Muscle layer of colon (tissue), 2 donors: ENCODE measurements around the gene GALNT9.
"Not testable (repeated sequence)": the region's sequence is repeated elsewhere in the genome, so short reads cannot be mapped to it uniquely, and the experiment has no call there.

ENCODE experiments used
- H3K27ac ChIP-seq: one replicate; pipeline ENCODE4 v1.7.0; 2013; ENCODE audit warnings: low read depth, mild to moderate bottlenecking, low read length, moderate library complexity
- H3K27me3 ChIP-seq, 2 donors: one replicate each; pipeline ENCODE4 v1.7.0; 2013; ENCODE audit warnings: low read length in 2 of 2, mild to moderate bottlenecking in 2 of 2; ENCODE audit not compliant: insufficient read depth in 2 of 2, control insufficient read depth in 1 of 2
- H3K36me3 ChIP-seq: one replicate; pipeline ENCODE4 v1.7.0; 2013; ENCODE audit warnings: mild to moderate bottlenecking, low read length; ENCODE audit not compliant: insufficient read depth
- H3K4me1 ChIP-seq: one replicate; pipeline ENCODE4 v1.7.0; 2013; ENCODE audit warnings: mild to moderate bottlenecking, low read length; ENCODE audit not compliant: insufficient read depth
- H3K4me3 ChIP-seq, 2 donors: one replicate each; pipeline ENCODE4 v1.7.0; 2013; ENCODE audit warnings: low read length in 2 of 2, low read depth in 1 of 2, mild to moderate bottlenecking in 1 of 2, moderate library complexity in 1 of 2
- H3K9ac ChIP-seq: one replicate; pipeline ENCODE4 v1.7.0; 2013; ENCODE audit warnings: low read length
- H3K9me3 ChIP-seq: one replicate; pipeline ENCODE4 v1.7.0; 2013; ENCODE audit warnings: mild to moderate bottlenecking, low read length
- donor health status: abdominal sarcoma.
- donor health status: Adenocarcinoma of cecum.

Gene GALNT9

GRCh38 chr12:132267873-132268272, 61.5 kb downstream of the GALNT9 start:
- Histone ChIP-seq H3K27ac (no peak overlapping the region), H3K4me3 (no peak overlapping the region), H3K4me1 (peaks cover 1% of the 10 kb centered on the region), H3K36me3 (no peaks in the 10 kb centered on the region), H3K9me3 (no peaks in the 10 kb centered on the region), H3K27me3 (no peaks in the 10 kb centered on the region), H3K9ac (no peak overlapping the region)

GRCh38 chr12:132266802-132267201, 62.6 kb downstream of the GALNT9 start:
- no peaks in the 10 kb centered on the region for H3K9me3 ChIP-seq
- H3K4me1 ChIP-seq, result no peaks in the 10 kb centered on the region
- H3K36me3 ChIP-seq, result no peaks in the 10 kb centered on the region
- no peak overlapping the region for H3K4me3 ChIP-seq
- H3K9ac ChIP-seq, result no peak overlapping the region
- no peaks in the 10 kb centered on the region for H3K27me3 ChIP-seq
- no peak overlapping the region for H3K27ac ChIP-seq

- Histone ChIP-seq H3K27ac (no peak overlapping the region), H3K9ac (no peak overlapping the region), H3K4me3 (no peak overlapping the region), H3K27me3 (no peaks in the 10 kb centered on the region), H3K9me3 (no peaks in the 10 kb centered on the region), H3K4me1 (no peaks in the 10 kb centered on the region), H3K36me3 (no peaks in the 10 kb centered on the region)
Observed at GRCh38 chr12:132266370-132266769, 63.0 kb downstream of the GALNT9 start.

GRCh38 chr12:132265822-132266221, 63.6 kb downstream of the GALNT9 start:
- H3K27me3 ChIP-seq, H3K4me3 ChIP-seq, H3K9ac ChIP-seq, H3K9me3 ChIP-seq, H3K4me1 ChIP-seq, H3K27ac ChIP-seq, H3K36me3 ChIP-seq: not testable (repeated sequence)

GRCh38 chr12:132265056-132265800, 64.2 kb downstream of the GALNT9 start:
- no peak overlapping the region for H3K9ac ChIP-seq
- H3K9me3 ChIP-seq, result no peaks in the 10 kb centered on the region
- H3K27me3 ChIP-seq, result no peaks in the 10 kb centered on the region
- no peaks in the 10 kb centered on the region for H3K36me3 ChIP-seq
- H3K4me3 ChIP-seq, result no peak overlapping the region
- H3K27ac ChIP-seq, result no peak overlapping the region
- no peaks in the 10 kb centered on the region for H3K4me1 ChIP-seq

- Histone ChIP-seq H3K9ac (no peak overlapping the region), H3K9me3 (no peaks in the 10 kb centered on the region), H3K4me3 (no peak overlapping the region), H3K4me1 (no peaks in the 10 kb centered on the region), H3K36me3 (no peaks in the 10 kb centered on the region), H3K27me3 (no peaks in the 10 kb centered on the region), H3K27ac (no peak overlapping the region)
Observed at GRCh38 chr12:132264086-132265010, 65.0 kb downstream of the GALNT9 start.

- Histone ChIP-seq H3K36me3 (no peaks in the 10 kb centered on the region), H3K27ac (no peak overlapping the region), H3K4me1 (no peaks in the 10 kb centered on the region), H3K9ac (no peak overlapping the region), H3K27me3 (no peaks in the 10 kb centered on the region), H3K4me3 (no peak overlapping the region), H3K9me3 (no peaks in the 10 kb centered on the region)
Observed at GRCh38 chr12:132263451-132264049, 65.8 kb downstream of the GALNT9 start.

- Histone ChIP-seq H3K36me3 (no peaks in the 10 kb centered on the region), H3K9ac (no peak overlapping the region), H3K4me3 (no peak overlapping the region), H3K9me3 (no peaks in the 10 kb centered on the region), H3K27me3 (no peaks in the 10 kb centered on the region), H3K27ac (no peak overlapping the region), H3K4me1 (no peaks in the 10 kb centered on the region)
Observed at GRCh38 chr12:132263061-132263360, 66.4 kb downstream of the GALNT9 start.

GRCh38 chr12:132262256-132263060, 66.9 kb downstream of the GALNT9 start:
- H3K27ac ChIP-seq, result no peak overlapping the region
- H3K9ac ChIP-seq, result no peak overlapping the region
- no peaks in the 10 kb centered on the region for H3K27me3 ChIP-seq
- no peaks in the 10 kb centered on the region for H3K4me1 ChIP-seq
- H3K4me3 ChIP-seq, result no peak overlapping the region
- H3K9me3 ChIP-seq, result no peaks in the 10 kb centered on the region
- no peaks in the 10 kb centered on the region for H3K36me3 ChIP-seq

GRCh38 chr12:132261328-132262138, 67.9 kb downstream of the GALNT9 start:
- Histone ChIP-seq H3K4me3 (no peak overlapping the region), H3K27ac (no peak overlapping the region), H3K27me3 (no peaks in the 10 kb centered on the region), H3K9me3 (no peaks in the 10 kb centered on the region), H3K9ac (no peak overlapping the region), H3K36me3 (no peaks in the 10 kb centered on the region), H3K4me1 (no peaks in the 10 kb centered on the region)
